Gastrocnemius medialis (tissue), 4 donors: ENCODE results near the gene ATG14.

Experiments used
- POLR2A ChIP-seq, 2 donors: fragments of 450-650 bp; IDR thresholded peaks; one replicate each; pipeline ENCODE4 v1.6.1; 2017; ENCODE audit warnings: antibody characterized with exemption in 2 of 2, mild to moderate bottlenecking in 2 of 2, moderate library complexity in 2 of 2
- TF ChIP-seq, protein P1 (sequence below), 5 experiments: fragments of 450-650 bp in 3 of 5; fragments of 200-600 bp in 2 of 5; sonication (generic) in 2 of 5; IDR thresholded peaks in 4 of 5; conservative IDR thresholded peaks in 1 of 5; 1 replicate in 4 of 5; 2 replicates in 1 of 5; pipeline ENCODE4 v1.5.1; 2016 to 2019; ENCODE audit warnings: antibody characterized with exemption in 5 of 5, mild to moderate bottlenecking in 3 of 5, moderate library complexity in 3 of 5

GRCh38 chr14:55381040-55381439, 30.6 kb downstream of the ATG14 start:
- TF ChIP-seq, protein P1, sequence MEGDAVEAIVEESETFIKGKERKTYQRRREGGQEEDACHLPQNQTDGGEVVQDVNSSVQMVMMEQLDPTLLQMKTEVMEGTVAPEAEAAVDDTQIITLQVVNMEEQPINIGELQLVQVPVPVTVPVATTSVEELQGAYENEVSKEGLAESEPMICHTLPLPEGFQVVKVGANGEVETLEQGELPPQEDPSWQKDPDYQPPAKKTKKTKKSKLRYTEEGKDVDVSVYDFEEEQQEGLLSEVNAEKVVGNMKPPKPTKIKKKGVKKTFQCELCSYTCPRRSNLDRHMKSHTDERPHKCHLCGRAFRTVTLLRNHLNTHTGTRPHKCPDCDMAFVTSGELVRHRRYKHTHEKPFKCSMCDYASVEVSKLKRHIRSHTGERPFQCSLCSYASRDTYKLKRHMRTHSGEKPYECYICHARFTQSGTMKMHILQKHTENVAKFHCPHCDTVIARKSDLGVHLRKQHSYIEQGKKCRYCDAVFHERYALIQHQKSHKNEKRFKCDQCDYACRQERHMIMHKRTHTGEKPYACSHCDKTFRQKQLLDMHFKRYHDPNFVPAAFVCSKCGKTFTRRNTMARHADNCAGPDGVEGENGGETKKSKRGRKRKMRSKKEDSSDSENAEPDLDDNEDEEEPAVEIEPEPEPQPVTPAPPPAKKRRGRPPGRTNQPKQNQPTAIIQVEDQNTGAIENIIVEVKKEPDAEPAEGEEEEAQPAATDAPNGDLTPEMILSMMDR (IDR thresholded peaks at IDR 0.05 in 4 of 5, conservative IDR thresholded peaks at IDR 0.05 in 1 of 5): no peak
- no peak for TF ChIP-seq POLR2A (IDR thresholded peaks at IDR 0.05)
